Stimulated activated CD4-positive, alpha-beta T cell treated with anti-CD3 and anti-CD28 coated beads, Interleukin-4, amount 100 ng/mL, for 24 hours (primary cell): ENCODE data around the gene ACTR8.

Experiments
- DNase-seq: peaks from one replicate; pipeline ENCODE4 v3.0.0-alpha.2; 2020

Gene ACTR8

DNA sequence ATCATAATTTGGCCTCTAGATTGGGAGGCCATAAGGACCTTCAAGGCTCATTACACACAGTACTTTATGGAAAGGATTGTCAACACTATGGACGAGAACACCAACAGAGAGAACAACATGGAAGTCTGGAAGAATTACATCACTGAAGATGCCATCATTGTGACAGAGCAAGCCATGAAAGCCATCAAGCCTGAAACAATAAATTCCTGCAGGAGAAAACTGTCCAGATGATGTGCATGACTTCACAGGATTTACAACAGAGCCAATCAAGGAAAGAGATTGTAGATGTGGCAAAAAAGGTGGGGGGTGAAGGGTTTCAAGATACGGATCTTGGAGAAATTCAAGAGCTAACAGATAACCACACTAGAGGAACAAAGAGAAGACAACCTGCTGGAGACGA, 19.7 kb downstream of the ACTR8 start:
- no peak for DNase-seq

DNA sequence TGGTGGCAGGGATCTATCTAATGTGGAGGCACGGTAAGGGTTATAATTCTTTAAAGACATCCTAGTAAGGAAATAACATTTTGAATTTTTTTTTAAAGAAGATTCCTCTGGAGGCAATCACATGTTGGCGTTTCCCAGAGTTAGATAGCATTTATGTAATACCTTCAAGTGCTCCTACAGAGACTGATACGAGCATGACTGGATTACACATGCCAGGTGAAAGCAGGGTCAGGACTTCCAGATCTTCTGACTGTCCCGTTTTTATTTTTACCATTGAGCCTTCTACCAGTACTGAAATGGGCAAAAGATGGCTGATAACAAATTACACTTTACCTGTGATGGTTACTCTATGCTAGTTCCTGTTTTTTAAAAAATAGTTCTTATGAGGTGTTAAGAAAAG, 21.8 kb downstream of the ACTR8 start:
- DNase-seq, result no peak

DNA sequence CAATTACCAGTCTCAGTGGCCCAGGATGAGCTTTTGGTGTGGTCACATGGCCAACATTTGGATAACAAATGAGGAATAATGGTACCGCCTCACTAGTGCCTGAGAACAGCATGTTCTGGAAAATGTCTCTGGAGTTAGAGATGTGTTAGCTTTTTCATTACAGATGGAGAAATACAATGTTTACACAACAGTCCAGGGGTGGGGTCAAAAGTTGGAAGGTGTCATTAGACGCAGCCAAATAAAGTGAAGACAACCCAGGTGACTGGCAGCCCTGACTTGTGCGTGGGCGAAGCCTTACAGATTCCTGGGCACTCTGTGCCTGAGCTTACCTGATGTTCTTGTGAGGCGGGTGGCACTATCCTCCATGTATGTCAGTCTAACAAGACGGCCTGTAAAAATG, 22.8 kb downstream of the ACTR8 start:
- no peak for DNase-seq

GRCh38 chr3:53858096-53858741, 23.7 kb downstream of the ACTR8 start:
- no peak for DNase-seq

DNA sequence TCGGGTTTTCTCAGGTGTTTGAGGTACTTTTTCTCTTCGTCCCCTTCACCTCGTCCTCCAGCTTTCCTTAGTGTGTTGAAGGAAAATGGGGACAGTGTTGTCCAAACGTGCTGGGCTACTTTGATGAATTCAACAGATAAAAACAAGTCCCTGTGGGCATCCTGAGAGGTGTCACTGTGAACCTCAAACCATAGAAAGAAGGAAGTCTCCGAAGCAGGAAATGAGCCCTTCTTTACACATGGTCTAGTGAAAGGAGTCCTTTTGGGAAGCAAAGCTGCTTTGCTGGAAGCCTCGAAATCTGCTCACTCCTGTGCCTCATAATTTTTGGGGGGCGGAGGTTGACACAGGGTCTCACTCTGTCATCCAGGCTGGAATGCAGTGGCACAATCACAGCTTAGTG, 25.0 kb downstream of the ACTR8 start:
- no peak for DNase-seq

GRCh38 chr3:53850895-53851294, 31.1 kb downstream of the ACTR8 start:
- DNase-seq, result no peak

- no peak for DNase-seq
These were observed 32.0 kb downstream of the ACTR8 start for GRCh38 chr3:53849916-53850315.

- DNase-seq, result no peak
These were observed 35.1 kb downstream of the ACTR8 start for GRCh38 chr3:53846851-53847155.

- no peak for DNase-seq
These were observed 35.7 kb downstream of the ACTR8 start, which contains the start of the genes CHDH and IL17RB for GRCh38 chr3:53846134-53846850. CHDH (minus strand) TSS chr3:53846419; CDS start chr3:53824008, 22,411 bp downstream. IL17RB (plus strand) TSS chr3:53846568; CDS start chr3:53846589, 21 bp downstream.

- DNase-seq, result no peak
These were observed 36.1 kb downstream of the ACTR8 start for GRCh38 chr3:53845881-53846133.

GRCh38 chr3:53845103-53845880, 36.7 kb downstream of the ACTR8 start:
- DNase-seq, result no peak

DNA sequence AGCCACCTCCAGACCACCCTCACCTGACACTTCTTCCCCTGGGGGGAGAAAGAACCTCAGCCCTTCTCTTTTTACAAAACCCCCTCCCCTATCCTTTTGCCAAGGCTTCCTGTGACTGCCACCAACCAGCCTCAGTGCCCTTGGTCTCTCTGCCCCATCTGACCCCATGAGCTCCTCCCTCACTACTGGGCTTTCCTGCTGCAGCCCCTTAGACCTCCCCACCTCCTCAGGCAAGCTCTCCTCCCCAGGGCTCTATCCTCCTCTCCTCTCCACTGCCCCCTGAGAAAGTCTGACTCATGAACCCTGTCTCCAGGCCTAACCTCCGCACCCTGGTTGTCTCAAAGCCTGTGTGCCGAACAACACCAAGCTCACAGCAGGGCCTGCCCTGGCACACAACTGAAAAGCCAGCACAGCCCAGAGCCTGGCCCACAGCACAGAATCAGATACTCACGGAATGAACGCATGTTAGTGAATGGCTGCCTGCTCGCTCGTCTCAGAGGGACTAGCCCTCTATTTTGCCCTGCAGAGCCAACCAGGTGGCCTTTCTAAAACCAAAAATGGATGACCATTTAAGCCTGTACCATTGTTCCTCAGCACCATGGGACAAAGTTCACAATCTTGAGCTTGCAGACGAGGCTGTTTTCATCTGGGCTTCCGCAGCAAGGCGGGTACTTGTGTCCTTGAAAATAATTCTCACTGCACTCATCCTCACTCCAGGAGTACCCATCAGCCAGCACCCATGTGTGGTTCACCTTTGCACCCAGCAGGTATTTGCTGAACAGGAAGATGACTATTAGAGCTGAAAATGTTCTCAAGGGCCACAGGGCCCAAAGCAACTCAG, 37.5 kb downstream of the ACTR8 start:
- no peak for DNase-seq

DNA sequence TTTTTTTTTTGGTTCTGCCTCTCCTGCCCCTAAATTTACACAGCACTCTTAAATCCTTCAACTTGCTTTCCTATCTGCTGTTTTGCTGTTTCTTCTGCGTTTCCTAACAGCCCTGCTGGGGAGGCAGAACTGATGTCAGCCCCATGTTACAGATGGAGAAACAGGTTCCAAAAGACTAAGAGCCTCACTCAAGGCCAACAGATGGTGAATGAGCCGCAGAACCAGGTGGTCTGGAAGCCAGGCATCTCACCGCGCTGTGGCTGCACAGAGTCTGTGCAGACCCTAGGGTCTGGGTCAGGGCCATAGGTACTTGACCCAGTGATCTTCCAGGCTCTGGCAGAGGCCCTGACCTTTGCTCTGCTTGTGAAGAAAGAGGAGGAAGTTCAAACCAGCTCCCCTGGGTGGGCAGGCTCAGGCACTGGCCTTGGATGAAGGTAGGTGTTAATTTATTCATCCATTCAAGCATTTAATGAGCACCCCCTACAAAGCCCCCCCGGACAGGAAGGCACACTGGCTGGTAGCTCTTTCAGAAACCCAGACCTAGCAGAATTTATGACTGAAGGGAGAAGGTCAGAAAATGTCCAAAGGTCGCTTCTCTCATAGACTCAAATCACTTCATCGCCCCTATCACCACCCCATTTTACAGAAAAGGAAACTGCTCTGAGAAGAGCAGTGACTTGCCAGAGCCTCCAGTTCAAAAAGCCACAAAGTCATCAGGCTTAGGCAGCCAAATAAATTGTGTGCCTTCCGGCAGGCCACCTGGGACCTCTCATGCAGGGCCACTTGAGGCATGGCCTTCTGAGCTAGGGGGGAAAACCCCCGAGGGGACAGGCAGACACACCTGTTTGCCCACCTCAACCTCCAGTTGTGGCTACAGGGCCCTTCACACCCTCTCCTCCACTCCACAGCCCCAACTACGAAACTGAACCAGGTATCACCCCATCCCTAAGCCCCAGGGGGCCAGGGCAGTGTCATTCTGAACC, 38.5 kb downstream of the ACTR8 start:
- DNase-seq, result no peak

- no peak for DNase-seq
These were observed 39.3 kb downstream of the ACTR8 start for GRCh38 chr3:53842436-53843194.

DNA sequence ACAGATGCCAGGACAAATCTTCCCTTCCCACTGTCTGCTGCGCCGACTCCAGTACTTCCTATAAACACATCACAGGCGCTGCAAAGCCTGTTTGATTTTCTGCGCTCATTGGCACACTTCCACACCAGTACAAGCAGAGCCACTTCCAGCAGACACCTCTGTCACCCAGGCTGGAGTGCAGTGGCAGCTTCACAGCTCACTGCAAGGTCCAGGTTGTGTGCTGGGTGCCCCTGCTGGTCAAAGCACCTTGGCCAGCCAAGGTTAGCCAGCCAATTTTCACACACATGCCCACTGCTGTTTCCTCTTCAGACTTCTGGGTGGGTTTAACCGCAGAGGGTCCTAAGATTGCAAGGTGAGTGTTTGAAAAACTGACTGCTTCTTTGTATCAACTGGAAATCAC, 40.7 kb downstream of the ACTR8 start:
- DNase-seq, result no peak

GRCh38 chr3:53837331-53837730, 44.6 kb downstream of the ACTR8 start:
- no peak for DNase-seq

DNA sequence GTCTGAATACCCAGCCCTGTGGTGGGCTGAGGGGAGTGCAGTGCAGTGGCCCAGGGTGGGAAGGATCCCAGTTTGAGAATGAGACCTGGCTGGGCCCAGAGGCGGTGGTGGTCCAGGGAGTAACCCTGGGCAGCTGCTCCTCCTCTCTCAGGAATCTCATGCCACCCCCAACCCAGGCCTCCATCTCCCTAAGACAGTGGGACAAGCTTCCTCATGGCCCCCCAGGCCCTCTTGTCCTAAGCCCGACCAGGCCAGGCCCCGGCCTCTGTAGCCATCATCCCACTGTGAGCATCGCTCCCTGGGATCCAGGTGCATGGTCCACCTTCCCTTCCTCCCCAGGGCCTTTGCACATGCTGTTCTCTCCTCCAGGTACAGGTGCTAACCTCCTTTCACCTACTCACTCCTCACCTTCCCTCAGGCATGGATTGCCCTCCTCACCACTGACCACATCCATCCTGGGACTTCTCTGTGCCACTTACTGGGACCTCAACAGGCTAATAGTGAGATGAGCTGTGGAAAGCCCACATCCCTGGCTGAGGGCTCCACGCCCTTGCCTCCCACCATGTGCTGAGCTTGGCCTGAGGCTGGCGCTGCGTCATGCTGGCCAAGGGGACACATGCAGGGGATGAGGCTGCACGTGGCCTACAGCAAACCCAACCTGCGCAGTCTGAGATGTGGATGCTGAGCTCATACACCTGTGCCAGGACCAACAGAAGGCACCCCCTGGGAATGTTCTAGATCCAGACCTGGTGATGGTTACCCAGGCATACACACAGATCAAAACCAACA, 45.7 kb downstream of the ACTR8 start:
- DNase-seq, result no peak

DNA sequence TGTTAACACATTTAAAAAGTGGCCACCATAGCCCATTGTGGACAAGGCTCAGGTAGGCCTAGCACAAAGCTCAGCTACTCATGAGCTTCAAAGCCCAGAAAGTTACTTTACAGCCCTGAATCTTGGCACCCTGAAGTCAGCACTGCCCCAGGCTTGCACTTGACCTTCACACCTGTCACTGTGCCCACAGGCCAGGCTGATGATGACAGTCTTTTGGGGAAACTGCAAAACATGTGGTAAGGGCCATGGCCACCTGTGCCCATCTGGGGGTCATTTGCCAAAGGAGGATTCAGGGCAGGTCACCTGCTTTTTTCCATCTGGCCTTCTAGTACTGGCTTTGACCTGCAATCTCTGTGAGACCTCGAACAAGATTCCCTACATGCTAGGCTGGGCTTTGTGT, 46.7 kb downstream of the ACTR8 start:
- no peak for DNase-seq

GRCh38 chr3:53834429-53835095, 47.4 kb downstream of the ACTR8 start:
- no peak for DNase-seq

DNA sequence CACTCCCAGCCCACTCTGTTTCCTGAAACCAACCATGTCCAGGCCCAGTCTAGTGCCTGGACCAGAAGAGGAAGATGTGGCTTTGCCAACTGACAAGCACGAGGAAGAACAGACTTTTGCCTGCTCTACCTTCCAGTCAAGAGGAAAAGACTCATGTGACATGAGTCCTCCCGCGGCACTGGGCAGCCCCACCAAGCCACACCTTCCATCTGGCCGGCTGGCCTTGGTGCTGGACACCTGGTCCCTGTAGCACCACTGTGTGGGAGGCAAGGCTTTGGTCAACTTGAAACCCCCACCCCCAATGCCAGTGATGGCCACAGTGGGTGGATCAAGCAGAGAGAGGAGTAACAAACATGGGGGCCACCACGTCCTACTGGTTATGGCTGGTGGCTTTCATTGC, 48.3 kb downstream of the ACTR8 start:
- DNase-seq, result no peak
